H9 (cell line): Measurements from ENCODE around the gene GAR1. TPM values are rescaled to one million over a fixed set of nuclear protein-coding genes. Genes with fewer than 3 reads are reported as not detected.

Experiments
- DNase-seq: peaks from one replicate; pipeline ENCODE4 v3.0.0-alpha.2; 2017
- H2AFZ ChIP-seq: one replicate; pipeline ENCODE4 v1.6.1; 2013; ENCODE audit warnings: mild to moderate bottlenecking, low read length, control low read depth, moderate library complexity
- H2AK5ac ChIP-seq: 2 replicates; pipeline ENCODE4 v1.6.1; 2013; ENCODE audit warnings: low read length, control low read depth, mixed read lengths; ENCODE audit not compliant: insufficient read length
- H2BK120ac ChIP-seq: one replicate; pipeline ENCODE4 v1.6.1; 2013; ENCODE audit warnings: low read depth, mild to moderate bottlenecking, low read length, control low read depth, inconsistent platforms; ENCODE audit not compliant: poor library complexity, severe bottlenecking
- H2BK12ac ChIP-seq: 2 replicates; pipeline ENCODE4 v1.6.1; 2013; ENCODE audit warnings: low read length, control low read depth, mixed read lengths, low read depth; ENCODE audit not compliant: insufficient read length
- H2BK15ac ChIP-seq: 2 replicates; pipeline ENCODE4 v1.6.1; 2013; ENCODE audit warnings: low read depth, low read length, control low read depth
- H2BK20ac ChIP-seq: one replicate; pipeline ENCODE4 v1.6.1; 2013; ENCODE audit warnings: low read depth, mild to moderate bottlenecking, low read length, control low read depth, inconsistent platforms; ENCODE audit not compliant: poor library complexity, severe bottlenecking
- H2BK5ac ChIP-seq: 2 replicates; pipeline ENCODE4 v1.6.1; 2013; ENCODE audit warnings: low read length, control low read depth, mixed read lengths; ENCODE audit not compliant: insufficient read length
- H3K14ac ChIP-seq: 2 replicates; pipeline ENCODE4 v1.6.1; 2013; ENCODE audit warnings: low read length, control low read depth; ENCODE audit not compliant: insufficient read depth
- H3K18ac ChIP-seq: 2 replicates; pipeline ENCODE4 v1.6.1; 2013; ENCODE audit warnings: low read depth, mild to moderate bottlenecking, mixed read lengths, low read length, control low read depth; ENCODE audit not compliant: insufficient read length
- H3K23ac ChIP-seq: 2 replicates; pipeline ENCODE4 v1.6.1; 2013; ENCODE audit warnings: low read length, control low read depth, mixed read lengths, low read depth; ENCODE audit not compliant: insufficient read length
- H3K23me2 ChIP-seq: 2 replicates; pipeline ENCODE4 v1.6.1; 2013; ENCODE audit warnings: low read depth, mild to moderate bottlenecking, mixed read lengths, low read length, control low read depth; ENCODE audit not compliant: insufficient read length, poor library complexity, severe bottlenecking
- H3K27ac ChIP-seq: 2 replicates; pipeline ENCODE4 v1.5.1; 2013; ENCODE audit warnings: low read length, control low read depth, mixed read lengths, low read depth; ENCODE audit not compliant: insufficient read length
- H3K27me3 ChIP-seq: 2 replicates; pipeline ENCODE4 v1.6.1; 2013; ENCODE audit warnings: low read length, control low read depth, inconsistent platforms; ENCODE audit not compliant: insufficient read depth
- H3K4ac ChIP-seq: 2 replicates; pipeline ENCODE4 v1.6.1; 2013; ENCODE audit warnings: low read depth, mild to moderate bottlenecking, control low read depth, inconsistent platforms, low read length, moderate library complexity
- H3K4me1 ChIP-seq: 2 replicates; pipeline ENCODE4 v1.6.1; 2013; ENCODE audit warnings: low read length, control low read depth, inconsistent platforms; ENCODE audit not compliant: insufficient read depth
- H3K4me2 ChIP-seq: 2 replicates; pipeline ENCODE4 v1.6.1; 2013; ENCODE audit warnings: low read length, control low read depth, mixed read lengths; ENCODE audit not compliant: insufficient read length, insufficient read depth
- H3K56ac ChIP-seq: 2 replicates; pipeline ENCODE4 v1.6.1; 2013; ENCODE audit warnings: low read depth, mild to moderate bottlenecking, mixed read lengths, low read length, control low read depth; ENCODE audit not compliant: insufficient read length
- H3K79me1 ChIP-seq: 2 replicates; pipeline ENCODE4 v1.6.1; 2013; ENCODE audit warnings: low read depth, mild to moderate bottlenecking, moderate library complexity, low read length, control low read depth, inconsistent platforms; ENCODE audit not compliant: insufficient read depth, poor library complexity, severe bottlenecking
- H3K79me2 ChIP-seq: 2 replicates; pipeline ENCODE4 v1.6.1; 2013; ENCODE audit warnings: low read length, control low read depth, inconsistent platforms; ENCODE audit not compliant: insufficient read depth
- H3K9ac ChIP-seq: 2 replicates; pipeline ENCODE4 v1.6.1; 2013; ENCODE audit warnings: low read length, control low read depth, mixed read lengths; ENCODE audit not compliant: insufficient read length; ENCODE audit errors: extremely low read depth
- H3K9me3 ChIP-seq: one replicate; pipeline ENCODE4 v1.6.1; 2013; ENCODE audit warnings: low read depth, low read length, inconsistent platforms; ENCODE audit not compliant: control insufficient read depth
- H3T11ph ChIP-seq: one replicate; pipeline ENCODE4 v1.6.1; 2013; ENCODE audit warnings: mild to moderate bottlenecking, low read length, control low read depth, inconsistent platforms
- H4K20me1 ChIP-seq: one replicate; pipeline ENCODE4 v1.6.1; 2013; ENCODE audit not compliant: control insufficient read depth, insufficient read length, insufficient read depth
- H4K5ac ChIP-seq: 2 replicates; pipeline ENCODE4 v1.6.1; 2013; ENCODE audit warnings: low read depth, mild to moderate bottlenecking, mixed read lengths, low read length, control low read depth; ENCODE audit not compliant: insufficient read length
- H4K8ac ChIP-seq: replicated peaks from 2 replicates; pipeline ENCODE4 v1.6.1; 2013; ENCODE audit warnings: low read length, control low read depth, mixed read lengths, low read depth; ENCODE audit not compliant: insufficient read length
- H4K91ac ChIP-seq: 2 replicates; pipeline ENCODE4 v1.6.1; 2013; ENCODE audit warnings: low read depth, mild to moderate bottlenecking, moderate library complexity, mixed read lengths, low read length, control low read depth; ENCODE audit not compliant: insufficient read length
- H3K27ac Mint-ChIP-seq, 3 experiments: 2 replicates in 2 of 3; 3 replicates in 1 of 3; pipeline ENCODE4 v1.8.0; 2020 to 2021; ENCODE audit warnings: mixed read lengths in 3 of 3, mild to moderate bottlenecking in 1 of 3, moderate library complexity in 1 of 3
- H3K27me3 Mint-ChIP-seq: 2 replicates; pipeline ENCODE4 v1.8.0; 2021; ENCODE audit warnings: low read depth, mild to moderate bottlenecking, moderate library complexity, mixed read lengths
- H3K36me3 Mint-ChIP-seq, 3 experiments: 2 replicates in 2 of 3; 3 replicates in 1 of 3; pipeline ENCODE4 v1.8.0; 2020 to 2021; ENCODE audit warnings: low read depth in 3 of 3, mixed read lengths in 3 of 3; ENCODE audit not compliant: insufficient read depth in 1 of 3
- H3K4me1 Mint-ChIP-seq, 2 experiments: 2 replicates each; pipeline ENCODE4 v1.8.0; 2020; ENCODE audit warnings: mixed read lengths in 2 of 2
- H3K4me3 Mint-ChIP-seq, 2 experiments: 2 replicates in 1 of 2; 3 replicates in 1 of 2; pipeline ENCODE4 v1.8.0; 2020 to 2021; ENCODE audit warnings: mild to moderate bottlenecking in 2 of 2, mixed read lengths in 2 of 2, moderate library complexity in 1 of 2
- H3K9me3 Mint-ChIP-seq, 2 experiments: 2 replicates in 1 of 2; 3 replicates in 1 of 2; pipeline ENCODE4 v1.8.0; 2020; ENCODE audit warnings: mild to moderate bottlenecking in 2 of 2, mixed read lengths in 2 of 2, moderate library complexity in 1 of 2
- WGBS: extraction: QIAGEN DNeasy Blood & Tissue Kit; methylation state at CpG from one replicate; pipeline ENCODE4 v1.1.7; 2013; ENCODE audit warnings: missing lambda C conversion rate, low lambda C conversion rate, mixed read lengths; ENCODE audit not compliant: insufficient read length; ENCODE audit errors: extremely low coverage; 5-methylcytosine and 5-hydroxymethylcytosine counted together
- total RNA-seq: library from RNA; stranded (reverse); gene quantifications from 2 replicates; pipeline ENCODE4 v1.2.1, GENCODE V29; 2021
- TF ChIP-seq, protein P1 (sequence below): fragments of 200-600 bp; sonication (generic); conservative IDR thresholded peaks from 3 replicates; pipeline ENCODE4 v1.8.0; 2021; ENCODE audit warnings: antibody characterized with exemption, mild to moderate bottlenecking

GAR1 gene
- total RNA-seq, 1 experiment from 2014 or later, result 45.3 TPM

DNA sequence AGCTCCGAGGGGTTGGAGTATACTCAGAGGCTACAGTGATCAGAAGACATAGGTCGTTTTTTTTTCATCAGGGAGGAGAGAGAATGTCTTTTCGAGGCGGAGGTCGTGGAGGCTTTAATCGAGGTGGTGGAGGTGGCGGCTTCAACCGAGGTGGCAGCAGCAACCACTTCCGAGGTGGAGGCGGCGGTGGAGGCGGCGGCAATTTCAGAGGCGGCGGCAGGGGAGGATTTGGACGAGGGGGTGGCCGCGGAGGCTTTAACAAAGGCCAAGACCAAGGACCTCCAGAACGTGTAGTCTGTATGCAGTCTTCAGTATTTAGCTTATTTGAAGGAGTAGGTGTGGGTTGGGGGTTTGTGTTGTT is 500 bp downstream of the GAR1 start:
- Mint-ChIP-seq H3K36me3 (peaks cover 29 to 49% (median 39%) of the 10 kb centered on the region in 3 experiments), H3K9me3 (peaks cover 0 to 2% of the 10 kb centered on the region in 2 experiments; a peak in 2 of 5 replicates), H3K4me3 (peak overlapping the region; percentile 95 to 99), H3K4me1 (peaks cover 15 to 24% of the 10 kb centered on the region in 2 experiments), H3K27me3 (no peaks in the 10 kb centered on the region), H3K27ac (peak overlapping the region; percentile 98 to 99 (median 99))
- Histone ChIP-seq H2BK20ac (no peak overlapping the region), H4K5ac (no peak overlapping the region), H3K9ac (peak overlapping the region; percentile 82), H3K23me2 (peaks cover 13% of the 10 kb centered on the region), H3K14ac (peak overlapping the region; percentile 79), H3K79me1 (peaks cover 6% of the 10 kb centered on the region), H3K4me1 (no peaks in the 10 kb centered on the region), H3K79me2 (peaks cover 18% of the 10 kb centered on the region; the same call in 1 of the 2 replicates), H3K4ac (0 out of 2 replicates have a peak overlapping the region, but pooled peaks have one; percentile 52), H3K23ac (no peak overlapping the region), H3K27ac (no peak overlapping the region), H2BK5ac (no peak overlapping the region), H4K8ac (no peak overlapping the region), H3K4me2 (peak overlapping the region; percentile 74), H3K27me3 (no peaks in the 10 kb centered on the region), H3K56ac (no peak overlapping the region), H4K91ac (no peak overlapping the region), H3K9me3 (no peaks in the 10 kb centered on the region), H2AFZ (no peak overlapping the region), H3K18ac (peak overlapping the region; percentile 87), H2BK12ac (no peak overlapping the region), H2BK120ac (peak overlapping the region; percentile 71), H2BK15ac (no peak overlapping the region), H2AK5ac (no peak overlapping the region), H4K20me1 (no peaks in the 10 kb centered on the region), H3T11ph (no peak overlapping the region)
- no peak for DNase-seq
- TF ChIP-seq, protein P1, sequence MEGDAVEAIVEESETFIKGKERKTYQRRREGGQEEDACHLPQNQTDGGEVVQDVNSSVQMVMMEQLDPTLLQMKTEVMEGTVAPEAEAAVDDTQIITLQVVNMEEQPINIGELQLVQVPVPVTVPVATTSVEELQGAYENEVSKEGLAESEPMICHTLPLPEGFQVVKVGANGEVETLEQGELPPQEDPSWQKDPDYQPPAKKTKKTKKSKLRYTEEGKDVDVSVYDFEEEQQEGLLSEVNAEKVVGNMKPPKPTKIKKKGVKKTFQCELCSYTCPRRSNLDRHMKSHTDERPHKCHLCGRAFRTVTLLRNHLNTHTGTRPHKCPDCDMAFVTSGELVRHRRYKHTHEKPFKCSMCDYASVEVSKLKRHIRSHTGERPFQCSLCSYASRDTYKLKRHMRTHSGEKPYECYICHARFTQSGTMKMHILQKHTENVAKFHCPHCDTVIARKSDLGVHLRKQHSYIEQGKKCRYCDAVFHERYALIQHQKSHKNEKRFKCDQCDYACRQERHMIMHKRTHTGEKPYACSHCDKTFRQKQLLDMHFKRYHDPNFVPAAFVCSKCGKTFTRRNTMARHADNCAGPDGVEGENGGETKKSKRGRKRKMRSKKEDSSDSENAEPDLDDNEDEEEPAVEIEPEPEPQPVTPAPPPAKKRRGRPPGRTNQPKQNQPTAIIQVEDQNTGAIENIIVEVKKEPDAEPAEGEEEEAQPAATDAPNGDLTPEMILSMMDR, result no peak
- WGBS, result no CpG with 5 or more reads among the region's 19 CpGs
